ENCODE results near the gene PUS3. TPM values are rescaled to one million over a fixed set of nuclear protein-coding genes. Genes with fewer than 3 reads are reported as not detected.

Gene PUS3
- total and polyA plus RNA-seq, 8 donors, result 8.7 to 19.1 (median 15.8) TPM

- H3K4me1 ChIP-seq, result no peaks in the 10 kb centered on the region
- no peak for TF ChIP-seq CTCF (IDR thresholded peaks at IDR 0.05)
- no peak for DNase-seq
- H3K27ac ChIP-seq, result no peak overlapping the region
- no peaks in the 10 kb centered on the region for H3K9me3 ChIP-seq
- intact Hi-C loops (cut with DNase I), result no loop called here
- H3K4me3 ChIP-seq, result no peak overlapping the region
- H3K36me3 ChIP-seq, result no peaks in the 10 kb centered on the region
- ATAC-seq, result no peak
- no peaks in the 10 kb centered on the region for H3K27me3 ChIP-seq
These were observed 40.8 kb upstream of the PUS3 start for GRCh38 chr11:125943661-125944349.

- Histone ChIP-seq H3K4me1 (no peaks in the 10 kb centered on the region), H3K27ac (no peak overlapping the region), H3K4me3 (no peak overlapping the region), H3K9me3 (no peaks in the 10 kb centered on the region), H3K36me3 (no peaks in the 10 kb centered on the region), H3K27me3 (no peaks in the 10 kb centered on the region)
- intact Hi-C loops (cut with DNase I), result no loop called here
- ATAC-seq, result no peak
- DNase-seq, result no peak
- no peak for TF ChIP-seq CTCF (IDR thresholded peaks at IDR 0.05)
These were observed 39.9 kb upstream of the PUS3 start for GRCh38 chr11:125942771-125943428.

- H3K27ac ChIP-seq, result no peak overlapping the region
- H3K36me3 ChIP-seq, result no peaks in the 10 kb centered on the region
- H3K4me3 ChIP-seq, result no peak overlapping the region
- peak in 1 of 4 donors; percentile 33 for DNase-seq
- TF ChIP-seq CTCF (IDR thresholded peaks at IDR 0.05), result peak; percentile 49 to 53
- no peaks in the 10 kb centered on the region for H3K4me1 ChIP-seq
- no peaks in the 10 kb centered on the region for H3K9me3 ChIP-seq
- peak; percentile 83 for ATAC-seq
- H3K27me3 ChIP-seq, result no peaks in the 10 kb centered on the region
- intact Hi-C loops (cut with DNase I), result no loop called here
These were observed 38.9 kb upstream of the PUS3 start for GRCh38 chr11:125941619-125942611.

- TF ChIP-seq CTCF (IDR thresholded peaks at IDR 0.05), result no peak
- H3K4me3 ChIP-seq, result no peak overlapping the region
- ATAC-seq, result no peak
- intact Hi-C loops (cut with DNase I), result no loop called here
- H3K9me3 ChIP-seq, result no peaks in the 10 kb centered on the region
- H3K4me1 ChIP-seq, result no peaks in the 10 kb centered on the region
- no peaks in the 10 kb centered on the region for H3K36me3 ChIP-seq
- H3K27ac ChIP-seq, result no peak overlapping the region
- H3K27me3 ChIP-seq, result no peaks in the 10 kb centered on the region
- no peak for DNase-seq
These were observed 38.2 kb upstream of the PUS3 start for GRCh38 chr11:125941267-125941618.

- ATAC-seq, result no peak
- Histone ChIP-seq H3K4me1 (no peaks in the 10 kb centered on the region), H3K9me3 (no peaks in the 10 kb centered on the region), H3K27me3 (no peaks in the 10 kb centered on the region), H3K27ac (no peak overlapping the region), H3K36me3 (no peaks in the 10 kb centered on the region), H3K4me3 (no peak overlapping the region)
- DNase-seq, result no peak
- intact Hi-C loops (cut with DNase I), result no loop called here
- TF ChIP-seq CTCF (IDR thresholded peaks at IDR 0.05), result no peak
These were observed 37.1 kb upstream of the PUS3 start for GRCh38 chr11:125940145-125940544.
